H1 (cell line): ENCODE data around the gene LRRC18. TPM values are rescaled to one million over a fixed set of nuclear protein-coding genes. Genes with fewer than 3 reads are reported as not detected.

Experiments used
- CTCF ChIA-PET: fragments of 300-600 bp; sonication (Branson Sonifier 250); formaldehyde crosslinking; loops from one replicate; lab custom pipeline; 2021; ENCODE audit not compliant: partially characterized antibody; lab: Charles Lee
- POLR2A ChIA-PET: fragments of 300-600 bp; sonication (Branson Sonifier 250); formaldehyde crosslinking; loops from one replicate; lab custom pipeline; 2021; ENCODE audit warnings: inconsistent platforms; ENCODE audit not compliant: partially characterized antibody; lab: Charles Lee
- DNase-seq, 2 experiments: peaks; one replicate each; pipeline versions ENCODE4 v3.0.0 to v3.0.0-alpha.2; 2010 to 2022; ENCODE audit warnings: low spot score in 2 of 2, low read depth in 1 of 2, mixed read lengths in 1 of 2
- FAIRE-seq: peaks from 2 replicates; lab custom pipeline; 2011; peaks lifted over from hg19 to GRCh38; lab: Jason Lieb, UNC
- H2AFZ ChIP-seq: 2 replicates; pipeline ENCODE4 v1.8.1; 2012; ENCODE audit warnings: low read length, inconsistent platforms
- H2AK5ac ChIP-seq: 2 replicates; pipeline ENCODE4 v1.6.1; 2013; ENCODE audit warnings: low read depth, low read length
- H2BK120ac ChIP-seq: replicated peaks from 2 replicates; pipeline ENCODE3; 2013; ENCODE audit warnings: low read depth, low read length, inconsistent platforms
- H2BK12ac ChIP-seq: 2 replicates; pipeline ENCODE4 v1.6.1; 2013; ENCODE audit warnings: low read depth, low read length
- H2BK15ac ChIP-seq: 2 replicates; pipeline ENCODE4 v1.6.1; 2013; ENCODE audit warnings: low read length
- H2BK20ac ChIP-seq: 2 replicates; pipeline ENCODE4 v1.6.1; 2013; ENCODE audit warnings: low read length
- H2BK5ac ChIP-seq: 2 replicates; pipeline ENCODE4 v1.6.1; 2013; ENCODE audit warnings: low read depth, low read length
- H3K14ac ChIP-seq: 2 replicates; pipeline ENCODE4 v1.6.1; 2013; ENCODE audit warnings: inconsistent platforms; ENCODE audit not compliant: insufficient read length
- H3K18ac ChIP-seq: 2 replicates; pipeline ENCODE4 v1.6.1; 2013; ENCODE audit warnings: low read length; ENCODE audit errors: extremely low read depth
- H3K23ac ChIP-seq: 2 replicates; pipeline ENCODE4 v1.6.1; 2013; ENCODE audit warnings: inconsistent platforms; ENCODE audit not compliant: insufficient read length
- H3K23me2 ChIP-seq: 2 replicates; pipeline ENCODE4 v1.6.1; 2013; ENCODE audit warnings: low read depth, low read length
- H3K27ac ChIP-seq: 2 replicates; pipeline ENCODE4 v1.6.1; 2011; ENCODE audit warnings: low read depth, low read length, inconsistent platforms
- H3K27me3 ChIP-seq, 4 experiments: replicated peaks in 1 of 4; 1 replicate in 1 of 4; 2 replicates in 3 of 4; pipeline versions ENCODE4 v1.6.1 to v1.8.1; 2011 to 2013; ENCODE audit warnings: low read length in 3 of 4, mild to moderate bottlenecking in 3 of 4, inconsistent platforms in 2 of 4, mixed read lengths in 2 of 4, moderate library complexity in 1 of 4; ENCODE audit not compliant: control insufficient read depth in 3 of 4, insufficient read depth in 3 of 4; ENCODE audit errors: extremely low read depth in 1 of 4
- H3K36me3 ChIP-seq, 4 experiments: 2 replicates each; pipeline versions ENCODE4 v1.6.1 to v1.8.1; 2011 to 2013; ENCODE audit warnings: mild to moderate bottlenecking in 4 of 4, low read length in 3 of 4, moderate library complexity in 2 of 4, control low read depth in 1 of 4, inconsistent platforms in 1 of 4; ENCODE audit not compliant: insufficient read depth in 4 of 4, control insufficient read depth in 2 of 4
- H3K4ac ChIP-seq: replicated peaks from 2 replicates; pipeline ENCODE3; 2013; ENCODE audit warnings: low read length, low read depth, mixed read lengths, inconsistent platforms; ENCODE audit not compliant: insufficient read length
- H3K4me1 ChIP-seq, 4 experiments: replicated peaks in 1 of 4; 1 replicate in 1 of 4; 2 replicates in 3 of 4; pipeline versions ENCODE4 v1.6.1 to v1.8.1; 2011 to 2013; ENCODE audit warnings: low read length in 3 of 4, inconsistent platforms in 2 of 4, mixed read lengths in 1 of 4; ENCODE audit not compliant: insufficient read depth in 4 of 4, control insufficient read depth in 3 of 4
- H3K4me2 ChIP-seq, 2 experiments: 2 replicates each; pipeline versions ENCODE4 v1.6.1 to v1.8.1; 2011 to 2013; ENCODE audit warnings: low read depth in 2 of 2, low read length in 2 of 2, control low read depth in 1 of 2, inconsistent platforms in 1 of 2, mild to moderate bottlenecking in 1 of 2; ENCODE audit not compliant: insufficient read depth in 1 of 2
- H3K4me3 ChIP-seq, 4 experiments: fragments of 200-600, 300-600 bp in 1 of 4; sonication (generic), shearing (Covaris generic), sonication (Bioruptor Twin) in 1 of 4; 2 replicates each; pipeline versions ENCODE4 v1.5.1 to v1.8.1; 2011 to 2016; ENCODE audit warnings: low read length in 4 of 4, low read depth in 3 of 4, control low read depth in 2 of 4, inconsistent platforms in 2 of 4, mild to moderate bottlenecking in 2 of 4, mixed read lengths in 1 of 4, moderate library complexity in 1 of 4; ENCODE audit not compliant: insufficient read depth in 2 of 4; ENCODE audit errors: extremely low read depth in 1 of 4
- H3K56ac ChIP-seq: replicated peaks from 2 replicates; pipeline ENCODE3; 2013; ENCODE audit warnings: low read depth, mild to moderate bottlenecking, mixed read lengths, low read length, inconsistent platforms; ENCODE audit not compliant: insufficient read length
- H3K79me1 ChIP-seq: 2 replicates; pipeline ENCODE4 v1.6.1; 2013; ENCODE audit warnings: low read depth, low read length, control low read depth
- H3K79me2 ChIP-seq, 2 experiments: 2 replicates each; pipeline versions ENCODE4 v1.6.1 to v1.8.1; 2012 to 2013; ENCODE audit warnings: low read length in 2 of 2, mild to moderate bottlenecking in 2 of 2, inconsistent platforms in 1 of 2; ENCODE audit not compliant: insufficient read depth in 2 of 2, control insufficient read depth in 1 of 2
- H3K9ac ChIP-seq, 4 experiments: replicated peaks in 1 of 4; 1 replicate in 1 of 4; 2 replicates in 3 of 4; pipeline versions ENCODE4 v1.6.1 to v1.8.1; 2011 to 2013; ENCODE audit warnings: low read depth in 3 of 4, low read length in 3 of 4, control low read depth in 2 of 4, mild to moderate bottlenecking in 2 of 4, moderate library complexity in 2 of 4, inconsistent platforms in 1 of 4; ENCODE audit errors: extremely low read depth in 1 of 4
- H3K9me3 ChIP-seq, 2 experiments: 2 replicates each; pipeline versions ENCODE4 v1.6.1 to v1.8.1; 2012 to 2013; ENCODE audit warnings: mild to moderate bottlenecking in 2 of 2, moderate library complexity in 2 of 2, control low read depth in 1 of 2, inconsistent platforms in 1 of 2, low read depth in 1 of 2, low read length in 1 of 2, mixed read lengths in 1 of 2; ENCODE audit not compliant: insufficient read depth in 2 of 2
- H4K20me1 ChIP-seq, 2 experiments: replicated peaks in 1 of 2; 2 replicates each; pipeline versions ENCODE3 to v1.8.1; 2011 to 2013; ENCODE audit warnings: inconsistent platforms in 2 of 2, low read length in 2 of 2, mild to moderate bottlenecking in 1 of 2; ENCODE audit not compliant: insufficient read depth in 2 of 2, control insufficient read depth in 1 of 2
- H4K5ac ChIP-seq: 2 replicates; pipeline ENCODE4 v1.6.1; 2013; ENCODE audit warnings: low read length, low read depth, mixed read lengths, inconsistent platforms; ENCODE audit not compliant: insufficient read length
- H4K8ac ChIP-seq: 2 replicates; pipeline ENCODE4 v1.8.0; 2013; ENCODE audit warnings: mild to moderate bottlenecking, moderate library complexity, low read length, inconsistent platforms; ENCODE audit not compliant: insufficient read depth; ENCODE audit errors: extremely low read depth
- H4K91ac ChIP-seq: replicated peaks from 2 replicates; pipeline ENCODE3; 2013; ENCODE audit warnings: low read length, mixed read lengths, inconsistent platforms; ENCODE audit not compliant: insufficient read length
- CBX5 ChIP-seq: fragments of 300-800, 300-1000 bp; sonication (generic); IDR thresholded peaks from 2 replicates; pipeline ENCODE4 v1.7.1; 2016; ENCODE audit warnings: antibody characterized with exemption, low read length, low read depth
- CTBP2 ChIP-seq: IDR thresholded peaks from 2 replicates; pipeline ENCODE4 v1.7.0; 2011; ENCODE audit warnings: borderline replicate concordance, mild to moderate bottlenecking, moderate library complexity, mixed read lengths, low read length; ENCODE audit not compliant: insufficient read depth, insufficient read length
- EP300 ChIP-seq, 2 experiments: IDR thresholded peaks; 1 replicate in 1 of 2; 2 replicates in 1 of 2; pipeline ENCODE4 v1.6.1; 2011 to 2012; ENCODE audit warnings: low read depth in 2 of 2, low read length in 2 of 2, mild to moderate bottlenecking in 2 of 2, borderline replicate concordance in 1 of 2, inconsistent platforms in 1 of 2, moderate library complexity in 1 of 2
- GABPA ChIP-seq: IDR thresholded peaks from 2 replicates; pipeline ENCODE4 v1.6.1; 2011; ENCODE audit warnings: mild to moderate bottlenecking, low read length, moderate library complexity, borderline replicate concordance; ENCODE audit not compliant: insufficient read depth
- JUN ChIP-seq: IDR thresholded peaks from 2 replicates; pipeline ENCODE4 v1.6.1; 2011; ENCODE audit warnings: low read depth, mild to moderate bottlenecking, improper control_type of control experiment, low read length
- POLR2A ChIP-seq, 2 experiments: IDR thresholded peaks; 1 replicate in 1 of 2; 2 replicates in 1 of 2; pipeline ENCODE4 v1.6.1; 2011; ENCODE audit warnings: low read depth in 2 of 2, low read length in 2 of 2, mild to moderate bottlenecking in 2 of 2; ENCODE audit errors: control extremely low read depth in 1 of 2
- POLR2AphosphoS5 ChIP-seq: IDR thresholded peaks from 2 replicates; pipeline ENCODE4 v1.6.1; 2011; ENCODE audit warnings: low read depth, low read length
- RBBP5 ChIP-seq: IDR thresholded peaks from 2 replicates; pipeline ENCODE4 v1.7.1; 2012; ENCODE audit warnings: low read depth, mild to moderate bottlenecking, inconsistent platforms, low read length, moderate library complexity, borderline replicate concordance
- SIX5 ChIP-seq: IDR thresholded peaks from 2 replicates; pipeline ENCODE4 v1.6.1; 2011; ENCODE audit warnings: mild to moderate bottlenecking, low read depth, low read length
- SP2 ChIP-seq: IDR thresholded peaks from 2 replicates; pipeline ENCODE4 v1.6.1; 2012; ENCODE audit warnings: mild to moderate bottlenecking, low read length, inconsistent platforms
- TCF12 ChIP-seq: IDR thresholded peaks from 2 replicates; pipeline ENCODE4 v1.6.1; 2011; ENCODE audit warnings: low read depth, mild to moderate bottlenecking, low read length
- ZNF274 ChIP-seq: IDR thresholded peaks from 2 replicates; pipeline ENCODE4 v1.7.0; 2012; ENCODE audit warnings: low read length, borderline replicate concordance; ENCODE audit errors: extremely low read depth
- WGBS, 2 experiments: shearing (Covaris generic) in 1 of 2; methylation state at CpG; one replicate each; pipeline versions ENCODE4 v1.1.6 to v1.1.7; 2013 to 2015; ENCODE audit warnings: low lambda C conversion rate in 2 of 2, mixed read lengths in 2 of 2, inconsistent platforms in 1 of 2, low coverage in 1 of 2, missing lambda C conversion rate in 1 of 2; ENCODE audit not compliant: insufficient replicate concordance in 2 of 2, insufficient coverage in 1 of 2, insufficient read length in 1 of 2; ENCODE audit errors: extremely low coverage in 1 of 2, missing lambda C conversion rate in 1 of 2; 5-methylcytosine and 5-hydroxymethylcytosine counted together
- polyA plus RNA-seq, 7 experiments: library from polyadenylated mRNA; depleted of rRNA in 3 of 7; stranded (reverse) in 5 of 7; unstranded in 2 of 7; fragments of >200 nt in 5 of 7; fragments of 200-250 nt in 2 of 7; gene quantifications; 1 replicate in 5 of 7; 2 replicates in 1 of 7; 4 replicates in 1 of 7; pipeline versions ENCODE4 v1.2.1 to v1.2.3, GENCODE V29; 2011 to 2013; ENCODE audit warnings: missing spikeins in 2 of 7, mixed read lengths in 2 of 7
- total RNA-seq: library from RNA; stranded (reverse); fragmentation: NEBNext Ultra II Directional; extraction: Animal tissue kit (Norgen Biotek cat#: 25700); gene quantifications from 2 replicates; pipeline ENCODE4 v1.2.1, GENCODE V29; 2021

Gene LRRC18
- total and polyA plus RNA-seq, 2 of the 8 experiments (the other 6 are each of a cell fraction or from before 2014, with no cell fraction given): not detected

DNA sequence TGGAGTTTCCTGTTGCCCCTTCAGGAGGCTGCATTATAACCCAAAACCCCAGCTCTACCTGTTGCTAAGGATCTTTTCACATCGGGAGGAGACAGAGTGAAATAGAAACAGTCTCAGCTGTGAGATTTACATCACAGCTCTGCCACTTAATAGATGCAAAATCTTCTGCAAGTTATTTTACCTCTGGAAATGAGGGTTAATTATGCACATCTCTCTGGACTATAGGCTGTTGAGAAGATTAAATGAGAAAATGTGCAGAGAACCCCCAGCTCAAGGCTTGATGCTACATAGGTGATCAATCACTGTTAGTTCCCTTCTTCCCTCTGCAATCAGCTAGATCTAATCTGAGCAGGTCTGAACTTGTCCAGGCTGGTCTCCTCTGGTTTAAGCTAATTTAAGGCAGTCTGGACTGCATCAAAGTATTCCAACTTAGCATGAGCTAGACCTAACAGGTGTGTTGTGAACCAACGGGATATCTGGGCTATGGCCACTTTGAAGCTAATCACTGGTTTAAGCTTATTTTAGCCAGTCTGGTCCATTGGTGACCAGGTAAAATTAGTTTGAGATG, 8.9 kb upstream of the LRRC18 start:
- CTCF ChIA-PET: interaction anchor here (0.6 to 1.5 kb wide), 2 partner anchors 63 to 289 kb away, joined by 3 read pairs; no protein-coding TSS in a partner anchor
- H4K8ac ChIP-seq: no peak overlapping the region
- H4K20me1 ChIP-seq: no peaks in the 10 kb centered on the region
- H3K14ac ChIP-seq: no peak overlapping the region
- no peak overlapping the region for H3K4me2 ChIP-seq
- no peaks in the 10 kb centered on the region for H3K36me3 ChIP-seq
- H2BK120ac ChIP-seq: no peak overlapping the region
- POLR2A ChIA-PET: no interaction called here
- H3K4me1 ChIP-seq: no peaks in the 10 kb centered on the region
- H2BK12ac ChIP-seq: no peak overlapping the region
- no peak overlapping the region for H4K5ac ChIP-seq
- H3K79me2 ChIP-seq: no peaks in the 10 kb centered on the region
- no peak overlapping the region for H3K9ac ChIP-seq
- H3K27ac ChIP-seq: no peak overlapping the region
- H2BK20ac ChIP-seq: no peak overlapping the region
- H3K4me3 ChIP-seq: no peak overlapping the region
- H4K91ac ChIP-seq: no peak overlapping the region
- H3K18ac ChIP-seq: no peak overlapping the region
- H2AK5ac ChIP-seq: no peak overlapping the region
- H2BK15ac ChIP-seq: no peak overlapping the region
- no peak for DNase-seq
- no peak overlapping the region for H2AFZ ChIP-seq
- H3K4ac ChIP-seq: no peak overlapping the region
- H3K23me2 ChIP-seq: no peaks in the 10 kb centered on the region
- H3K56ac ChIP-seq: no peak overlapping the region
- FAIRE-seq: no peak
- H3K79me1 ChIP-seq: no peaks in the 10 kb centered on the region
- no peaks in the 10 kb centered on the region for H3K9me3 ChIP-seq
- no peak overlapping the region for H3K23ac ChIP-seq
- TF ChIP-seq CTBP2 (no peak), RBBP5 (no peak), SIX5 (no peak), EP300 (IDR thresholded peaks at IDR 0.05; ENCODE audit: borderline replicate concordance in 1 of 2, low read depth in 2 of 2, low read length in 2 of 2) (no peak), CBX5 (no peak), ZNF274 (no peak), POLR2AphosphoS5 (no peak), SP2 (no peak), TCF12 (no peak), JUN (no peak), POLR2A (IDR thresholded peaks at IDR 0.05; ENCODE audit: control extremely low read depth in 1 of 2, low read depth in 2 of 2, low read length in 2 of 2) (no peak), GABPA (no peak)
- no peaks in the 10 kb centered on the region for H3K27me3 ChIP-seq
- no peak overlapping the region for H2BK5ac ChIP-seq
- WGBS, 2 experiments: 100% methylated on average over 2 of the region's 2 CpGs; no CpG with 5 or more reads in 1 of the 2 experiments
